ENCODE data around the gene KLHL26. TPM values are rescaled to one million over a fixed set of nuclear protein-coding genes. Genes with fewer than 3 reads are reported as not detected.

Gene KLHL26
- total and polyA plus RNA-seq, 4 donors = 3.7 to 22.8 (median 14.4) TPM

- Histone ChIP-seq H3K27me3 (ENCODE audit: control insufficient read depth, insufficient read depth, low read length) (no peaks in the 10 kb centered on the region), H3K9me3 (ENCODE audit: control insufficient read depth, insufficient read depth, low read length) (no peaks in the 10 kb centered on the region), H3K4me1 (ENCODE audit: control insufficient read depth, insufficient read depth, low read length) (peaks cover 27% of the 10 kb centered on the region), H3K27ac (ENCODE audit: low read depth, low read length) (no peak overlapping the region), H3K4me3 (ENCODE audit: low read depth, low read length) (no peak overlapping the region), H3K36me3 (ENCODE audit: control insufficient read depth, insufficient read depth, low read length) (peaks cover 84% of the 10 kb centered on the region)
- 82% methylated on average over 12 of the region's 14 CpGs for WGBS (ENCODE audit: insufficient coverage)
- DNase-seq (ENCODE audit: low read depth in 4 of 6, low spot score in 6 of 6) = no peak
These were observed 27.2 kb downstream of the KLHL26 start for GRCh38 chr19:18663940-18664530.

- no peak for DNase-seq (ENCODE audit: low read depth in 4 of 6, low spot score in 6 of 6)
- H3K9me3 ChIP-seq (ENCODE audit: control insufficient read depth, insufficient read depth, low read length) = no peaks in the 10 kb centered on the region
- H3K36me3 ChIP-seq (ENCODE audit: control insufficient read depth, insufficient read depth, low read length) = peaks cover 83% of the 10 kb centered on the region
- no peaks in the 10 kb centered on the region for H3K27me3 ChIP-seq (ENCODE audit: control insufficient read depth, insufficient read depth, low read length)
- peaks cover 32% of the 10 kb centered on the region for H3K4me1 ChIP-seq (ENCODE audit: control insufficient read depth, insufficient read depth, low read length)
- H3K27ac ChIP-seq (ENCODE audit: low read depth, low read length) = no peak overlapping the region
- 88% methylated on average over 22 of the region's 22 CpGs for WGBS (ENCODE audit: insufficient coverage)
- H3K4me3 ChIP-seq (ENCODE audit: low read depth, low read length) = no peak overlapping the region
These were observed 29.0 kb downstream of the KLHL26 start for GRCh38 chr19:18665771-18666202.

GRCh38 chr19:18666317-18666716 lies 29.5 kb downstream of the KLHL26 start:
- no peaks in the 10 kb centered on the region for H3K27me3 ChIP-seq (ENCODE audit: control insufficient read depth, insufficient read depth, low read length)
- no peak for DNase-seq (ENCODE audit: low read depth in 4 of 6, low spot score in 6 of 6)
- H3K4me3 ChIP-seq (ENCODE audit: low read depth, low read length) = no peak overlapping the region
- WGBS (ENCODE audit: insufficient coverage) = 73% methylated on average over 5 of the region's 12 CpGs
- peaks cover 84% of the 10 kb centered on the region for H3K36me3 ChIP-seq (ENCODE audit: control insufficient read depth, insufficient read depth, low read length)
- H3K4me1 ChIP-seq (ENCODE audit: control insufficient read depth, insufficient read depth, low read length) = peaks cover 38% of the 10 kb centered on the region
- H3K9me3 ChIP-seq (ENCODE audit: control insufficient read depth, insufficient read depth, low read length) = no peaks in the 10 kb centered on the region
- H3K27ac ChIP-seq (ENCODE audit: low read depth, low read length) = no peak overlapping the region

GRCh38 chr19:18666784-18667183 lies 30.0 kb downstream of the KLHL26 start:
- H3K27me3 ChIP-seq (ENCODE audit: control insufficient read depth, insufficient read depth, low read length) = no peaks in the 10 kb centered on the region
- H3K4me1 ChIP-seq (ENCODE audit: control insufficient read depth, insufficient read depth, low read length) = peaks cover 42% of the 10 kb centered on the region
- no peak overlapping the region for H3K4me3 ChIP-seq (ENCODE audit: low read depth, low read length)
- DNase-seq (ENCODE audit: low read depth in 4 of 6, low spot score in 6 of 6) = no peak
- H3K27ac ChIP-seq (ENCODE audit: low read depth, low read length) = no peak overlapping the region
- no peaks in the 10 kb centered on the region for H3K9me3 ChIP-seq (ENCODE audit: control insufficient read depth, insufficient read depth, low read length)
- H3K36me3 ChIP-seq (ENCODE audit: control insufficient read depth, insufficient read depth, low read length) = peaks cover 88% of the 10 kb centered on the region
- 100% methylated on average over 4 of the region's 5 CpGs for WGBS (ENCODE audit: insufficient coverage)

- Histone ChIP-seq H3K4me1 (ENCODE audit: control insufficient read depth, insufficient read depth, low read length) (peaks cover 46% of the 10 kb centered on the region), H3K9me3 (ENCODE audit: control insufficient read depth, insufficient read depth, low read length) (no peaks in the 10 kb centered on the region), H3K27ac (ENCODE audit: low read depth, low read length) (no peak overlapping the region), H3K4me3 (ENCODE audit: low read depth, low read length) (no peak overlapping the region), H3K36me3 (ENCODE audit: control insufficient read depth, insufficient read depth, low read length) (peaks cover 91% of the 10 kb centered on the region), H3K27me3 (ENCODE audit: control insufficient read depth, insufficient read depth, low read length) (no peaks in the 10 kb centered on the region)
- no peak for DNase-seq (ENCODE audit: low read depth in 4 of 6, low spot score in 6 of 6)
- WGBS (ENCODE audit: insufficient coverage) = 97% methylated on average over 55 of the region's 55 CpGs
These were observed 30.9 kb downstream of the KLHL26 start for GRCh38 chr19:18667531-18668251.

- no peak overlapping the region for H3K27ac ChIP-seq (ENCODE audit: low read depth, low read length)
These were observed 31.4 kb downstream of the KLHL26 start for GRCh38 chr19:18668252-18668631.

GRCh38 chr19:18668744-18669523 lies 32.1 kb downstream of the KLHL26 start:
- H3K27ac ChIP-seq (ENCODE audit: low read depth, low read length) = no peak overlapping the region
- H3K27me3 ChIP-seq (ENCODE audit: control insufficient read depth, insufficient read depth, low read length) = no peaks in the 10 kb centered on the region
- DNase-seq (ENCODE audit: low read depth in 4 of 6, low spot score in 6 of 6) = no peak
- H3K4me3 ChIP-seq (ENCODE audit: low read depth, low read length) = no peak overlapping the region
- whole genome bisulfite sequencing (ENCODE audit: insufficient coverage) = 96% methylated on average over 58 of the region's 58 CpGs
- peaks cover 85% of the 10 kb centered on the region for H3K36me3 ChIP-seq (ENCODE audit: control insufficient read depth, insufficient read depth, low read length)
- H3K9me3 ChIP-seq (ENCODE audit: control insufficient read depth, insufficient read depth, low read length) = no peaks in the 10 kb centered on the region
- peaks cover 48% of the 10 kb centered on the region for H3K4me1 ChIP-seq (ENCODE audit: control insufficient read depth, insufficient read depth, low read length)

More at GRCh38 chr19:18668252-18668631, 31.4 kb downstream of the KLHL26 start:
- 97% methylated on average over 38 of the region's 38 CpGs for WGBS (ENCODE audit: insufficient coverage)
- Histone ChIP-seq H3K4me1 (ENCODE audit: control insufficient read depth, insufficient read depth, low read length) (peaks cover 45% of the 10 kb centered on the region), H3K9me3 (ENCODE audit: control insufficient read depth, insufficient read depth, low read length) (no peaks in the 10 kb centered on the region), H3K4me3 (ENCODE audit: low read depth, low read length) (no peak overlapping the region), H3K36me3 (ENCODE audit: control insufficient read depth, insufficient read depth, low read length) (peaks cover 86% of the 10 kb centered on the region), H3K27me3 (ENCODE audit: control insufficient read depth, insufficient read depth, low read length) (no peaks in the 10 kb centered on the region)
- no peak for DNase-seq (ENCODE audit: low read depth in 4 of 6, low spot score in 6 of 6)

- peaks cover 79% of the 10 kb centered on the region for H3K36me3 ChIP-seq (ENCODE audit: control insufficient read depth, insufficient read depth, low read length)
- 88% methylated on average over 6 of the region's 12 CpGs for WGBS (ENCODE audit: insufficient coverage)
- H3K4me3 ChIP-seq (ENCODE audit: low read depth, low read length) = no peak overlapping the region
These were observed 32.6 kb downstream of the KLHL26 start for GRCh38 chr19:18669524-18669817.

GRCh38 chr19:18669883-18670282 lies 33.1 kb downstream of the KLHL26 start:
- H3K27ac ChIP-seq (ENCODE audit: low read depth, low read length) = peak overlapping the region; percentile 40
- peaks cover 75% of the 10 kb centered on the region for H3K36me3 ChIP-seq (ENCODE audit: control insufficient read depth, insufficient read depth, low read length)
- 84% methylated on average over 5 of the region's 11 CpGs for WGBS (ENCODE audit: insufficient coverage)
- DNase-seq (ENCODE audit: low read depth in 4 of 6, low spot score in 6 of 6) = no peak
- H3K9me3 ChIP-seq (ENCODE audit: control insufficient read depth, insufficient read depth, low read length) = no peaks in the 10 kb centered on the region
- H3K4me3 ChIP-seq (ENCODE audit: low read depth, low read length) = no peak overlapping the region
- no peaks in the 10 kb centered on the region for H3K27me3 ChIP-seq (ENCODE audit: control insufficient read depth, insufficient read depth, low read length)
- H3K4me1 ChIP-seq (ENCODE audit: control insufficient read depth, insufficient read depth, low read length) = peaks cover 56% of the 10 kb centered on the region

More at GRCh38 chr19:18669524-18669817, 32.6 kb downstream of the KLHL26 start:
- peaks cover 52% of the 10 kb centered on the region for H3K4me1 ChIP-seq (ENCODE audit: control insufficient read depth, insufficient read depth, low read length)
- no peak for DNase-seq (ENCODE audit: low read depth in 4 of 6, low spot score in 6 of 6)
- H3K27ac ChIP-seq (ENCODE audit: low read depth, low read length) = no peak overlapping the region
- H3K27me3 ChIP-seq (ENCODE audit: control insufficient read depth, insufficient read depth, low read length) = no peaks in the 10 kb centered on the region
- no peaks in the 10 kb centered on the region for H3K9me3 ChIP-seq (ENCODE audit: control insufficient read depth, insufficient read depth, low read length)

Data from spinal cord (tissue), 10 donors.